SU-DHL-6 (cell line): ENCODE measurements around the gene SULT1A3.
"Not testable (repeated sequence)": the region's sequence is repeated elsewhere in the genome, so short reads cannot be mapped to it uniquely, and the experiment has no call there.

ENCODE experiments used
- EZH2phosphoT487 ChIP-seq: fragments of 200-600 bp; sonication (generic), shearing (Covaris generic); conservative IDR thresholded peaks from 2 replicates; pipeline ENCODE4 v1.6.1; 2018; ENCODE audit warnings: mild to moderate bottlenecking, antibody characterized with exemption, low read length, moderate library complexity, mixed read lengths
- TF ChIP-seq, protein P1 (sequence below): fragments of 200-600 bp; sonication (generic); IDR thresholded peaks from one replicate; pipeline ENCODE4 v1.5.1; 2017; ENCODE audit warnings: antibody characterized with exemption, mild to moderate bottlenecking, low read length, moderate library complexity; ENCODE audit not compliant: insufficient read depth, poor library complexity, severe bottlenecking

DNA sequence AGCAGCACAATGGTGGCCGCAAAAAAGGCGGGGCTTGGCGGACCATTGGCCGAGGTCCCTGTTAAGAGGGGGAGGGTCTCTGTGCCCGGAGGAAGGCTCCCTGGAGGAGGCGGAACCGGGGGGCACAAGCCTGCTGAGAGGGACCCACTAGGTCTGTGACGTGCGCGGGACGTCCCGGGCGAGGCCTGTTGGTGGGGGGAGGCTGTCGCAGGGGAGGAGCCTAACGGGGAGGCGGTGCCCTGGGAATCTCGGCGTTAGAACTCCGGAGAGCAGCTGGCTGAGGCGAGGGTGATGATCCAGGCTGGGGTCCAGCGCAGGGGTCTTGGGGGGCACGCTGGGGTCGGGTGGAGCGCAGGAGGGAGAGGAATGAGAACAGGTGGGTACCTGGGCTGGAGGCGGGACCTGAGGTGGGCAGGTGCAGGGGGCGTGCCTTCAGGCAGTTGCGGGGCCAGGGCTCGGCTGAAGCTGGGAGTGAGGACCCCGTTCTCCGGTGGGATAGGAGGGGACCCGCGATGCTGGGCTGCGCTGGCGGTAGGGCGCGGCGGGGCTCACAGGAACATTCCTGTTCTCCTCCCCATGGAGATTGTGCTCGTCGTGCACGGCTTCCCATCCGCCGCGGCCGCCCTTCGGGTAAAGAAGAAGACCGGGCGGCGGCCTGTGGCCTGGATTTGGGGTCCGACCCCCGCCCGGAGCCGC lies 6.6 kb downstream of the SULT1A3 start:
- TF ChIP-seq, protein P1, sequence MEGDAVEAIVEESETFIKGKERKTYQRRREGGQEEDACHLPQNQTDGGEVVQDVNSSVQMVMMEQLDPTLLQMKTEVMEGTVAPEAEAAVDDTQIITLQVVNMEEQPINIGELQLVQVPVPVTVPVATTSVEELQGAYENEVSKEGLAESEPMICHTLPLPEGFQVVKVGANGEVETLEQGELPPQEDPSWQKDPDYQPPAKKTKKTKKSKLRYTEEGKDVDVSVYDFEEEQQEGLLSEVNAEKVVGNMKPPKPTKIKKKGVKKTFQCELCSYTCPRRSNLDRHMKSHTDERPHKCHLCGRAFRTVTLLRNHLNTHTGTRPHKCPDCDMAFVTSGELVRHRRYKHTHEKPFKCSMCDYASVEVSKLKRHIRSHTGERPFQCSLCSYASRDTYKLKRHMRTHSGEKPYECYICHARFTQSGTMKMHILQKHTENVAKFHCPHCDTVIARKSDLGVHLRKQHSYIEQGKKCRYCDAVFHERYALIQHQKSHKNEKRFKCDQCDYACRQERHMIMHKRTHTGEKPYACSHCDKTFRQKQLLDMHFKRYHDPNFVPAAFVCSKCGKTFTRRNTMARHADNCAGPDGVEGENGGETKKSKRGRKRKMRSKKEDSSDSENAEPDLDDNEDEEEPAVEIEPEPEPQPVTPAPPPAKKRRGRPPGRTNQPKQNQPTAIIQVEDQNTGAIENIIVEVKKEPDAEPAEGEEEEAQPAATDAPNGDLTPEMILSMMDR, result not testable (repeated sequence)
- TF ChIP-seq EZH2phosphoT487, result not testable (repeated sequence)
